GM12892 (cell line): ENCODE data around the gene TOR1B.

ENCODE experiments used
- POLR2A ChIP-seq: IDR thresholded peaks from 2 replicates; pipeline ENCODE4 v1.6.1; 2011; ENCODE audit warnings: low read depth, low read length, control low read depth
- POLR2AphosphoS5 ChIP-seq: IDR thresholded peaks from 2 replicates; pipeline ENCODE4 v1.6.1; 2011; ENCODE audit warnings: low read depth, low read length, control low read depth
- TAF1 ChIP-seq: IDR thresholded peaks from 2 replicates; pipeline ENCODE4 v1.6.1; 2011; ENCODE audit warnings: low read depth, mild to moderate bottlenecking, control low read depth, low read length, borderline replicate concordance

- no peak for TF ChIP-seq POLR2A
- TF ChIP-seq POLR2AphosphoS5 = no peak
- TF ChIP-seq TAF1 = no peak
Measured at GRCh38 chr9:129816501-129817435, 13.8 kb downstream of the TOR1B start.
